GM19324 (cell line): ENCODE measurements around the gene PLEKHA1.

Experiments used
- ATAC-seq: cut with Tn5 transposase; IDR thresholded peaks from one replicate; pipeline ENCODE4 v1.9.1; 2021; ENCODE audit warnings: mild to moderate bottlenecking, moderate library complexity; ENCODE audit not compliant: unreplicated experiment, low FRiP score

The PLEKHA1 gene

GRCh38 chr10:122474131-122474818 is 99.8 kb downstream of the PLEKHA1 start:
- no peak for ATAC-seq

DNA sequence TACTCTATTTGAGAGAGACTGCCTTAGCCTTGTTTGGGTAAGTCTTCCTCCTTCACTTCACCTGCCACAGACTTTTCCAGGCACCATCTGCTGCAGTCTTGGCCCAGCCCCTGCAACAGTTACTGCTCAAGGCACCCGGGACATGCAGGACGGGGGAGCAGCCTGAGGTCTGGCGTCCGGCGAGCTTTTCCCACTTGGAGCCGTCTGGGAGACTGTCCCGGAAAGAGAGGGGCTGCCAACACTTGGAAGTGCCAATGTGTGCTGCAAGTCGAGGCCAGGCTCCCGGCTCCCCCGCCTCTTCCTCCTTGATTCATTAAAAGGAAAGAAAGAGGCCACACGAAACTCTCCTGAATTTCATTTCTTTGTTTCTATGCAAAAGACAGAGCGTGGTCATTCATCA is 100.6 kb downstream of the PLEKHA1 start:
- ATAC-seq: no peak

- no peak for ATAC-seq
These were observed 101.3 kb downstream of the PLEKHA1 start for GRCh38 chr10:122475591-122476332.

DNA sequence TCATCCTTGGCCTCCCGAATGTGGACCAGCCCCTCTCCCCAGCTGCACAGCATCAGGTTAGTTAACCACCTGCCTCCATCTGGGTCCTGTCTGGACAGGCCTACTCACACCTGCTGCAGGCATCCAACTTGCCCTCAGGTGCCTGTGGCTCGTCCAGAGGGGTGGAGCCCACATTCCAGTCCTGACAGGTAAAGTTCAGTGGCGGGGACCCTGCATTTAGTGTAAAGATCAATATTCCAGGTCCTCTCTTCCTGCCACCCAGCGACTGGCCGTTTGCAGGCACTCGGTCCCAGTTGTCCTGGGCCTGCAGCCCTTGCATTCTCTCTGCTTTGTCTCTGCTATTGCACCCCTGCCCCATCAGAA is 101.8 kb downstream of the PLEKHA1 start:
- ATAC-seq: no peak

GRCh38 chr10:122477436-122477835 is 102.9 kb downstream of the PLEKHA1 start:
- ATAC-seq: no peak

DNA sequence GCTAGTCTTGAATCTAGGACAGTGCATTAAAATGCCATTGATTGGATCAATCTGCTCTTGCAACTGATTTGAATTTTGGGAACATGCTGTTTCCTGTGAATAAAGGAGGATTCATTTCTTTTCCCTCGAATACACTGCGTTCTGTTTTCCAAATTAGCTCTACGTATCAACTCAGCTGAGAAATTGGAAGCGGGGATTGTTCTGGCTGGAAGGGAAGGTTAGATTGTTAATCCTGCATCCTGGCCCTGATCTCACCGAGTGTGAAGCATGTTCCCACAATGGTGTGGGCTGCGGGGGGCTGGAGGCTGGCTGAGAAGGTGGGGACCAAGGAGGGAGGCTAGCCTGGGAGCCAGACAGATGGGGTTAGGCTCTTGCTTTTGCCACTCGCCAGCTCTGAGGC is 104.5 kb downstream of the PLEKHA1 start:
- no peak for ATAC-seq

DNA sequence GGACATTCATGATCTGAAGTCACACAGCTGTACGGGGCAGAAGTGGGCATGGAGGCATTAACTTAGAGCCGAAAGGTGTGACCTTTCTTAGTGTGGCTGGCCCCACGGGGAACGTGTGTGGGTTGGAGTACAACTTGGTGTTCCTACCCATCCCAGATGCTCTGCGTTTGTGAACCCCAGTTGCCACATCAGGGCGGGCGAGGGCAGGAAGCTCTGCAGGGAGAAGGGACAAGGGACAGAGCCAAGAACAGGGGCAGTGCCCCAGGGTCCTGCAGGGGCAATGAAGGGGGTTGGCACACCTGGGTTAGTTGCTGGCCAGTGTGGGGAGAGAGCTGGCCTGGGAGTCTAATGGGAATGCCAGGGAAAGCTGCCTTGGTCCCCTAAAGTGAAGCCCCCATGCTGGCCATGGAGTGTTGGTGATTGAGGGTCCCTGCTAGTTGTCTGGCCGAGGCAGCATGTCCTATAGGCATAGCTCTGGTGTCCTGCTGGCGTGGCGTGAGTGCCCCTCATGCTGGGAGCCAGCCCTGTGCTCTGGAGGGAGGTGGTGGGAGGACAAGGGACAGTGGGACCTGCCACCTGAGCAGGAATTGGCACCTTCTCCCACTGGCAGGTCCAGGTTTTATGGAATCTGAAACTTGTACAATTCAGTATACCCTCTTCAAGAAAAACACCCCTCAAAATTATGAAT is 105.8 kb downstream of the PLEKHA1 start:
- no peak for ATAC-seq

GRCh38 chr10:122481296-122482056 is 107.0 kb downstream of the PLEKHA1 start:
- no peak for ATAC-seq
